ENCODE measurements around the gene EEF2.
"Not testable (repeated sequence)": the region's sequence is repeated elsewhere in the genome, so short reads cannot be mapped to it uniquely, and the experiment has no call there.

DNA sequence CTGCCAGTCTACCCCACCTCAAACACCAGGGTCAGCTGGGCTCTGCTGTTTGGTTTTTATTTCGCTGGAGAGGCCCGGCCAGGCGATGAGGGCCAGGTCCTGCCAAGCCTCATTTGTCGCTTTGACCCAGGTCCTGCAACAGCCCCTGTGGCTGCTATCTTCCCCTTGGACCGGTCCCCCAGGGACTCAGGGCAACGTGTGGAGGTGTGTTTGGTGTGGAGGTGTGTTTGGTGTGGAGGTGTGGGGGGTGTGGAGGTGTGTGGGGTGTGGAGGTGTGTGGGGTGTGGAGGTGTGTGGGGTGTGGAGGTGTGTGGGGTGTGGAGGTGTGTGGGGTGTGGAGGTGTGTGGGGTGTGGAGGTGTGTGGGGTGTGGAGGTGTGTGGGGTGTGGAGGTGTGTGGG lies 26.2 kb upstream of the EEF2 start:
- not testable (repeated sequence) for TF ChIP-seq POLR2A (IDR thresholded peaks at IDR 0.05; ENCODE audit: low read length); GATA1 (IDR thresholded peaks at IDR 0.05; ENCODE audit: low read depth, low read length)

Measured in erythroblast (primary cell).